Retina (tissue), 1 donor: ENCODE measurements around the gene TRPM3.

Source experiments
- DNase-seq: peaks from one replicate; pipeline ENCODE4 v3.0.0-alpha.2; 2016

Gene TRPM3

GRCh38 chr9:71121275-71122021 is at the start of gene TRPM3:
Gene TRPM3, minus strand, starts transcription at chr9:71121621. Its CDS starts 267 bp downstream, at chr9:71121354.
- DNase-seq, result peak; percentile 80

GRCh38 chr9:71168418-71168817 is 47.0 kb upstream of the TRPM3 start:
- DNase-seq, result no peak

- no peak for DNase-seq
Observed at GRCh38 chr9:71162126-71162525, 40.7 kb upstream of the TRPM3 start.

DNA sequence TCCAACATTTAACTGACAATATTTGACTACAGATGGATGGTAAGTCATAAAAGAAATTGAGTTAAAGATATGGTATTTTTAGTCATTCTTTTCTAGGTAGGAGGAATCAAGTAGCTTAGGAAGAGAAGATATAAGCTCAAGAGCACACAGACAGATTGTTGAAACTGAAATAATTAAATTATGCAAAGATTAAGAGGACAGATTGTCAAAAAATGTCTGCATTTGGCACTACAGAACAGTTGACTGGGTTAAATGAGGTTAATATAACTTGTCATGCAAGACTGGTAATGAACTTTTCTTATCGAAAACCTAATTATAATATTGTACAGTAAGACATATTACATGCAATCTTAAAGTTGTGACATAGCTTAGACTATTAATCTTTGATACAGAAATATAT is 36.3 kb upstream of the TRPM3 start:
- DNase-seq, result no peak

- no peak for DNase-seq
Observed at GRCh38 chr9:71147368-71147767, 25.9 kb upstream of the TRPM3 start.

DNA sequence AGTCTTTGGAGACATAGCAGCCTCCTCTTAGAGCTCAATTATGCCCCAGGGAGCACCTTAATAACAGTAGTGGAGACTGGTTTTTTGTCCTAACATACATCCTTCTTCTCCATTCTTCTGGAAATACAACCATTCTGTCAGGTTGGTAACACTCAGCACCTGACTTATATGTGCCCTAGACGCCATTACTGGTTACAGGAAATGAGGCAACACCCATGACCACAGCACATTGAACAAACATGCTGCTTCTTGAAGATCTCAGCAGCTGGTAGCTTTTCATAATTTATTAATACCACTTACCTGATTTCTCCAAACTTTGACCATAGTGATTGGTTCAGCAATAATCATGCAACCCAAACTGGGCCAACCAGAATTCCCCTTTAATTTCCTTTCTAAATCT is 25.1 kb upstream of the TRPM3 start:
- DNase-seq, result no peak

DNA sequence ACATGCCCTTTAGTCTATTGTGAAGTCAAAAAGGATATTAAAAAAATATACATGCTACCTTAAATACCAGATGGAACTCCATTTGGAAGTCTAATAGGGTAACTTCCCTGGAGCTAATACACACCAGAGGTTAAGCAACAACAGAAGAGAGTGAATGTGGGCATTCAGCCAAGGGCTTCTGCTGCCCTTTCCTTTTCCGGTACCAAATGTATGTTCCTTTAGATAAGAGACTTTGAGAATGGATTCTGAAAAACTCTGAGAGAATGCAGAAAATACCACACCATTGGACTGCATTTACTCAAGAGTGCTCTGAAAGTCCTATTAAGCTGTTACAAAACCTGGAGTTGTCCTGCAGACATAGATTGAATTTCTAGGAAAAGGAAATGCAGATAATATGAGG is 23.8 kb upstream of the TRPM3 start:
- no peak for DNase-seq

- DNase-seq, result no peak
Observed at GRCh38 chr9:71144495-71144894, 23.1 kb upstream of the TRPM3 start.

DNA sequence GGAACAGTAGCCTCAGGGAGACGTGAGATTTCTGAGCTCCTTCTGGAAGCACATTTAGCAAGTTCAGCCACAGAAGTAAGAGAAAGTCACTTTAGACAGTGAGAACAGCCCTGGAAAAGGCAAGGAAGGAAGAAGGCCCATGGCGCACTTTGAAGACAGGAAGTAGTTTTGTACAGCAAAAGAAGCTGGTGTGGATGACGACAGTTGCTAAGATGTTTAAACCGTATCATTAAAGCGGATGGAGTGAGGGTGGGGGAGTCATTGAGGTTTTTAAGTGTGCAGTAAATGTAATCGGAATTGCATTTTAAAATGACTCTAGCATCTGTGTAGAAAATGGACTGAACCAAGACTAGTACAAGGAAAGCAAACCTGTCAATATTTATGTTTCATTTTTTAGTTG is 15.3 kb upstream of the TRPM3 start:
- DNase-seq, result no peak

DNA sequence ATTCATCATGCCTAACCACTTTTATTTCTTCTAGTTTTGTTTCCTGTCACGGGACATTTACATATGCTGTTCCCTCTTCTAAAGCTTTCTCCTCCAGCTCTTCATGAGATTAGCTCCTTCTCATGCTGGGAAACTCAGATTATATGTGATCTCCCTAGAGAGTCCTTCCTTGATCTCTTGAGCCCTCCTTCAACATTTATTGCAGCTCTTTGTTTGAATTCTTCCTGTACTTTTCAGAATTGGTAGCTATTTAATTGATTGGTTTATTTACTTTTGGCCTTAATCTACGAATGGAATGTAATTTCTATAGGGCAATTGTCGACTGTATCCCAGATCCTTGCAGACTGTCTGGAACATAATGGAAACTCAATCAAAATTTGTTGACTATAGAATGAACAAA is 9.7 kb upstream of the TRPM3 start:
- no peak for DNase-seq

GRCh38 chr9:71130521-71130920 is 9.1 kb upstream of the TRPM3 start:
- DNase-seq, result no peak

GRCh38 chr9:71128796-71129195 is 7.4 kb upstream of the TRPM3 start:
- DNase-seq, result no peak

GRCh38 chr9:71127301-71127700 is 5.9 kb upstream of the TRPM3 start:
- no peak for DNase-seq

- no peak for DNase-seq
Observed at GRCh38 chr9:71122421-71122820, 1.0 kb upstream of the TRPM3 start.

DNA sequence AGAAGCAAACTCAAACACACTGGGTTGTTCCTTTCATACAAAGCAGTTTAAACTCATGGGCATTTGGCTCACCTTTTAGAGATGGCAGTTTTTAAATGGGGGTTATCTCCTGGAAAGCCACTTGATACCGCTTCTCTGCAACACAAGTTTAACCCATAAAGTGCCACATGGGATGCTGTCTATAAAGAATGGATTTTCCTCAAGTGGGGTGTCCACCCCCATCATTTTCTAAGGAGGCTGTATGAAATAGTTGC is 528 bp upstream of the TRPM3 start:
- no peak for DNase-seq

- DNase-seq, result peak; percentile 69
Observed at GRCh38 chr9:71120501-71121247, 747 bp downstream of the TRPM3 start.

GRCh38 chr9:71119746-71120145 is 1.7 kb downstream of the TRPM3 start:
- DNase-seq, result peak; percentile 31

- no peak for DNase-seq
Observed at GRCh38 chr9:71118324-71118723, 3.1 kb downstream of the TRPM3 start.

GRCh38 chr9:71115448-71115975 is 5.9 kb downstream of the TRPM3 start:
- DNase-seq, result no peak

GRCh38 chr9:71112866-71113265 is 8.6 kb downstream of the TRPM3 start:
- DNase-seq, result no peak

DNA sequence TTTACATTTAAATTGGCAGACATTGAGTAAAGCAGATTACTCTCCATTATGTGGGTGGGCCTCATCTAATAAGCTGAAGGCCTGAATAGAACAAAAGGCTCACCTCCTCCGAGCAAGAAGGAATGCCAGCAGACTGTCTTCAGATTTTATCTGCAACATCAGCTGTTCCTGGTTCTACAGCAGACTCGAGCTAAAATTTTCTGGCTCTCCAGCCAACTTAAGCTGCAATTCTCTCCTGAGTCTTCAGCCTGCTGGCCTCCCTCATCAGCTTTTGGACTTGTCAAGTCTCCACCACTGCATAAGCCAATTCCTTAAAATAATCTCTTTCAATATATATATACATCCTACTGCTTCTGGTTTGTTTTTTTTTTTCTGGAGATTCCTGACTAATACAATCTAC is 12.5 kb downstream of the TRPM3 start:
- DNase-seq, result no peak

- DNase-seq, result no peak
Observed at GRCh38 chr9:71106992-71107391, 14.4 kb downstream of the TRPM3 start.

DNA sequence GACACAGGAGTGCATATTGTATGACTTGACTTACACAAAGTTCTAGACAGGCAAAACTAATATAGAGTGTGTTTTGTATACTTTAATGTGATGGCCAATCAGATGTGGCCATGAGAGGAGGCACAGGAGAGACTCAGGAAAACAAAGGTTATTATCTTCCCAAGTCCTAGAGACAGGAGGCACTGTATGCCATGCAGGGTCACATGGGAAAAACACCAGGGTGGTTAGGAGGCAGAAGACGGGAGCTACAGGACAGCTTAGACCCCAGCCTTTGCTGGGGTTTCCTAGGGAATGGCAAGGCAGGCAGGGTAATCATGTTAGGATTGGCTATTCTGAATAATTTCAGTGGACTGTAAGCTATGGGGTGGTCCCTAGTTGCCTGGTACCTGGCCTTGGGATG is 16.2 kb downstream of the TRPM3 start:
- DNase-seq, result no peak

GRCh38 chr9:71098801-71099200 is 22.6 kb downstream of the TRPM3 start:
- no peak for DNase-seq

DNA sequence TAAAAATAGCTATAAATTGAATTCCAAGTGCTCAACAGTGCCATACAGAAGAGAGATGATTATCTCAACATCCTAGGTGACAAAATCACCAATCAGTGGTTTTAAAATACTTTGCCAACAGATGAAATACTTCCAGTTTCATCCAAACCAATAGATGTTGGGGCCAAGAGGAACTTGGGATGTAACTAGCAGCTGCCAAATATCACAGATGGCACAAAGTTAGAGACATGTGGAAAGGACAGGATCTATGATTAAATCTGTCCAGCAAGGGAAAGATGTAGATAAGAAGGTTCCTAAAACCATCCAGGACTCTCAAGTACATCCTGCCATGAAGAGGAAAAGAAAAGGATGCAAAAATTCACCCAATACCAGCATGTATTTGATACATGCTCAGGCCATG is 23.8 kb downstream of the TRPM3 start:
- no peak for DNase-seq
